HG03095 (cell line): Measurements from ENCODE around the gene PHRF1.
A peak's percentile ranks its signal among the peaks of the same experiment; 100 is the strongest.

ENCODE experiments used
- ATAC-seq: cut with Tn5 transposase; IDR thresholded peaks from one replicate; pipeline ENCODE4 v1.9.1; 2021; ENCODE audit warnings: moderate library complexity; ENCODE audit not compliant: unreplicated experiment

PHRF1 gene

GRCh38 chr11:575996-576768 lies at the start of gene PHRF1:
PHRF1 (plus strand) TSS chr11:576470; CDS start chr11:581513, 5,043 bp downstream.
- peak; percentile 66 for ATAC-seq

GRCh38 chr11:528166-528814 lies 48.0 kb upstream of the PHRF1 start:
- no peak for ATAC-seq

DNA sequence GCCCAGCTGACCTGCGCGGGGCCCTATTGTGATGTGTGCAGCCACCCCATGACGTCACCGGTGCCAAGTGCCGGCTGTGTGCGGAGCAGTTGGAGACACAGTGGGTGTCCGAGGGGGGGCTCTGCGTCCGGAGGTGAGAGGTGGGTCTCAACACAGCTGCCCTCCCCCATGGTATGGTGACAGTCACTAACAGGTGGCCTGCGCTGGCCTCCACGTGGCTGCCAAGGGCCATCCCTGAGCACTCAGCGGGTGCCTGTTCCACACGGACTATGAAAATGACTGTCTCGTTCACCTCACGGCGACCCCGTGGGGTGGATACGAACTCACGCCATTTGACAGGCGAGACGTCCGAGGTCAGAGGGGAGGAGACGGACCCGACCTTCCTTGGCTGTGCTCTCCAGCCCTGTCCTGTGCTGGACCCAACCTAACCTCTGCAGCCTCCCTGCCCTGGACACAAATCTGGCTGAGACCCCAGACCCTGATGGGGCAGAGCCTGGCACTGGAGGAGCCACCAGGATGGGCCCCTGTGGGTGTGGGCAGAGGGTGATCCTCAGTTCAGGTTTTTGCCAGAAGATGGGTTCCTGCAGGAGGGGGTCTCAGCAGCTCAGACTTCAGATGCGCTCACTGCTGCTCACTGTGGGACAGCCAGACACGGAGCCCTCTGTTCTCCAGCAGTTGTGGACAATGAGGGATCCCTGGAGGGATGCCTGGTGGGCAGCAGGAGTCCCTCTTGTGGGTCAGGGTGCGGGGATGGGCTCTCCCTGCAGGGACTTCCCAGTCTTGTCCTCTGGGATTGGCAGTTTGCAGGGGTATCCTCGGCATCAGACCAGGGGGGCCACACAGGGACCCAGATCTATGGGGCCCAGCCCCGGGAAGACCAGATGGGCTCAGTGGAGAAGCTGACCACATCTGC lies 47.2 kb upstream of the PHRF1 start:
- ATAC-seq, result no peak

DNA sequence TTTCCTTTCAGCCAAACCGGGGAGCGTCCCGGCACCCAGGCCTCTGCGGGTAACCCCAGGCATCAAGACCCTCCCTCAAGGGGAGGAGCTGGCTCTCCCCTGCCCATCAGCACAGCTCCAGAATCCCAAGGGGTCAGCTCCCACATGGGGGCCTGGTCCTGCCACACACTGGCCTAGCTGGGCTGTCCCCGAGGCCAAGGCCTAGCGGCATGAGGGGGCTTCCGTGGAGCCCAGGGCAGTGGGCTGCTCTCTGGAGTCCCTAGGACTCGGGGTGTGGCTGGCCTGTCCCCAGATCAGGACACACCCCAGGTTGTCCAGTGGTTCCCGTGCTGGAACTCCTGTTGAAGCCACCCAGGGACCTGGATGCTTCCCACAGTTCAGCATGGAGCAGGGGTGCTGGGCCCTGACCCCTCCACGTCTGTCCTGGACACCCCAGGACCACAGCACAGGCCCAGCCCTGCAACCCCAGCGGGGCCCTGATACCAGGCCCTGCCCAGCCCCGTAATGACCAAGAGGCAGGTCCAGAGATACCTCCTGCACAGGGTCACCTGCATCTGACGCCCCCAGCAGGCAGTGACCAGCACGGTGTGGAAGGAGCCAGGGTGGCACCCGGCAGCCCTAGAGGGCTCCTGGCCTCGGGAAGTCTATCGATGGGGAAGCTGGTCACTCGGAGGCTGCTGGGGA lies 46.4 kb upstream of the PHRF1 start:
- ATAC-seq, result no peak

- no peak for ATAC-seq
These were observed 45.1 kb upstream of the PHRF1 start for GRCh38 chr11:530960-531831.

GRCh38 chr11:531919-532526 lies 44.2 kb upstream of the PHRF1 start:
- no peak for ATAC-seq

DNA sequence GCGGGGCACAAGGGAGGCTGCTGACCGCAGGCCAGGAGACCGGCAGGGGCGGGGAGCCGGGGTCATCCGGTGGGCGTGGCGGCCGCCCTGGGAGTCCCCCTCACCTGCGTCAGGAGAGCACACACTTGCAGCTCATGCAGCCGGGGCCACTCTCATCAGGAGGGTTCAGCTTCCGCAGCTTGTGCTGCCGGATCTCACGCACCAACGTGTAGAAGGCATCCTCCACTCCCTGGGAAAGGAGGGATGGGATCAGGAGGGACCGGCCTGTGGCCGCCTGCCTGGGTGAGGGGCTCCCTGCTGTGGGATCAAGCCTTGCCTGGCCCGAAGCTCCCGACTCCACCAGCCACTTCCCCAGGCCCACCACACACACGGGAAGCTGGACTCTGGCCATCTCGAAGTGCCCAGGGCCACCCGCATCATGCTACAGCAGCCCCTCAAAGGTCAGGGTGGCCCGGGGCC lies 43.7 kb upstream of the PHRF1 start:
- no peak for ATAC-seq

DNA sequence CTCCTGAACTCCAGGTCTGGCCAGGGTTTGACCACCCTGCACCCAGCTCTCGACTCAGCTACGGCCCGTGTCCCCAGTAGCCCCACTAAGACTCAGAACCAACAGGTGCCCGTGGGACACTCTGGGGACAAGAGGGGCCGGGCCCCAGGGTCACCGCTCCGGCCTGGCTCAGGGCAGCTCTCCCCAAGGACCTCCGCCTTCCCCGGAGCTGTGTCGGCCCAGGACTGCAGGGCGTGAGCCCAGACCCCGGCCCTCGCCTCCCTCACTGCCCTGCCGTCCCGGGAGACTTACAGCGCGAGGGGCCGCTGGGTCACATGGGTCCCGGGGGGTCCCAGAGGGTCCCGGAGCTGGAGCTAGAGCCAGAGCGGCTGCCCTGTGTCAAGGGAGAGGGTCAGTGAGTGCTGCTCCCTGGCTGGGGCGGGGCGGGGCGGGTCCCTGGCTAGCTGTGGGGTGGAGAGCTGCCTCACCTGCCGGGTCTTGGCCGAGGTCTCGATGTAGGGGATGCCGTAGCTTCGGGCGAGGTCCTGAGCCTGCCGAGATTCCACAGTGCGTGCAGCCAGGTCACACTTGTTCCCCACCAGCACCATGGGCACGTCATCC lies 43.2 kb upstream of the PHRF1 start:
- ATAC-seq, result no peak

GRCh38 chr11:533586-534395 lies 42.5 kb upstream of the PHRF1 start:
- ATAC-seq, result no peak

GRCh38 chr11:534396-535209 lies 41.7 kb upstream of the PHRF1 start:
- ATAC-seq, result no peak

- peak; percentile 1 for ATAC-seq
These were observed 41.1 kb upstream of the PHRF1 start for GRCh38 chr11:535210-535518.

GRCh38 chr11:535519-536454 lies 40.5 kb upstream of the PHRF1 start, which contains the start of gene HRAS:
HRAS (minus strand) TSS chr11:535576.
- ATAC-seq, result peak; percentile 67

- ATAC-seq, result peak; percentile 44
These were observed 39.2 kb upstream of the PHRF1 start, which contains the start of gene LRRC56 for GRCh38 chr11:536841-537621. LRRC56 (plus strand) TSS chr11:537527; CDS start chr11:540685, 3,158 bp downstream.

GRCh38 chr11:537622-538430 lies 38.4 kb upstream of the PHRF1 start:
- no peak for ATAC-seq
